ENCODE measurements around the gene PHLDB2. TPM values are rescaled to one million over a fixed set of nuclear protein-coding genes. Genes with fewer than 3 reads are reported as not detected.

PHLDB2 gene
- total RNA-seq, 1 donor = 14.1 TPM

GRCh38 chr3:111947231-111947630 is 88.2 kb downstream of the PHLDB2 start:
- Histone ChIP-seq H3K9me3 (ENCODE audit: low read depth, low read length) (no peaks in the 10 kb centered on the region), H3K4me1 (ENCODE audit: insufficient read depth, low read length) (no peaks in the 10 kb centered on the region), H3K4me3 (ENCODE audit: low read length) (no peak overlapping the region), H3K27me3 (ENCODE audit: insufficient read depth, low read length) (no peaks in the 10 kb centered on the region)

- no peaks in the 10 kb centered on the region for H3K27me3 ChIP-seq (ENCODE audit: insufficient read depth, low read length)
- H3K4me1 ChIP-seq (ENCODE audit: insufficient read depth, low read length) = no peaks in the 10 kb centered on the region
- H3K4me3 ChIP-seq (ENCODE audit: low read length) = no peak overlapping the region
- H3K9me3 ChIP-seq (ENCODE audit: low read depth, low read length) = no peaks in the 10 kb centered on the region
Observed at GRCh38 chr3:111948786-111949185, 89.7 kb downstream of the PHLDB2 start.

- Histone ChIP-seq H3K4me3 (ENCODE audit: low read length) (no peak overlapping the region), H3K9me3 (ENCODE audit: low read depth, low read length) (no peaks in the 10 kb centered on the region), H3K4me1 (ENCODE audit: insufficient read depth, low read length) (no peaks in the 10 kb centered on the region), H3K27me3 (ENCODE audit: insufficient read depth, low read length) (no peaks in the 10 kb centered on the region)
Observed at GRCh38 chr3:111949712-111950111, 90.6 kb downstream of the PHLDB2 start.

- no peaks in the 10 kb centered on the region for H3K4me1 ChIP-seq (ENCODE audit: insufficient read depth, low read length)
- H3K4me3 ChIP-seq (ENCODE audit: low read length) = no peak overlapping the region
- H3K27me3 ChIP-seq (ENCODE audit: insufficient read depth, low read length) = no peaks in the 10 kb centered on the region
- no peaks in the 10 kb centered on the region for H3K9me3 ChIP-seq (ENCODE audit: low read depth, low read length)
Observed at GRCh38 chr3:111951032-111951431, 92.0 kb downstream of the PHLDB2 start.

- Histone ChIP-seq H3K4me3 (ENCODE audit: low read length) (no peak overlapping the region), H3K4me1 (ENCODE audit: insufficient read depth, low read length) (no peaks in the 10 kb centered on the region), H3K9me3 (ENCODE audit: low read depth, low read length) (no peaks in the 10 kb centered on the region), H3K27me3 (ENCODE audit: insufficient read depth, low read length) (no peaks in the 10 kb centered on the region)
Observed at GRCh38 chr3:111952086-111952485, 93.0 kb downstream of the PHLDB2 start.

- no peaks in the 10 kb centered on the region for H3K4me1 ChIP-seq (ENCODE audit: insufficient read depth, low read length)
- H3K9me3 ChIP-seq (ENCODE audit: low read depth, low read length) = no peaks in the 10 kb centered on the region
- no peaks in the 10 kb centered on the region for H3K27me3 ChIP-seq (ENCODE audit: insufficient read depth, low read length)
- no peak overlapping the region for H3K4me3 ChIP-seq (ENCODE audit: low read length)
Observed at GRCh38 chr3:111952866-111953450, 93.9 kb downstream of the PHLDB2 start.

- H3K27me3 ChIP-seq (ENCODE audit: insufficient read depth, low read length) = no peaks in the 10 kb centered on the region
- no peaks in the 10 kb centered on the region for H3K4me1 ChIP-seq (ENCODE audit: insufficient read depth, low read length)
- no peaks in the 10 kb centered on the region for H3K9me3 ChIP-seq (ENCODE audit: low read depth, low read length)
- no peak overlapping the region for H3K4me3 ChIP-seq (ENCODE audit: low read length)
Observed at GRCh38 chr3:111954228-111954990, 95.3 kb downstream of the PHLDB2 start.

- Histone ChIP-seq H3K27me3 (ENCODE audit: insufficient read depth, low read length) (no peaks in the 10 kb centered on the region), H3K4me3 (ENCODE audit: low read length) (no peak overlapping the region), H3K9me3 (ENCODE audit: low read depth, low read length) (no peaks in the 10 kb centered on the region), H3K4me1 (ENCODE audit: insufficient read depth, low read length) (no peaks in the 10 kb centered on the region)
Observed at GRCh38 chr3:111955876-111956275, 96.8 kb downstream of the PHLDB2 start.

- no peaks in the 10 kb centered on the region for H3K4me1 ChIP-seq (ENCODE audit: insufficient read depth, low read length)
- no peaks in the 10 kb centered on the region for H3K27me3 ChIP-seq (ENCODE audit: insufficient read depth, low read length)
- no peaks in the 10 kb centered on the region for H3K9me3 ChIP-seq (ENCODE audit: low read depth, low read length)
- no peak overlapping the region for H3K4me3 ChIP-seq (ENCODE audit: low read length)
Observed at GRCh38 chr3:111956449-111956848, 97.4 kb downstream of the PHLDB2 start.

GRCh38 chr3:111956995-111957734 is 98.1 kb downstream of the PHLDB2 start:
- Histone ChIP-seq H3K27me3 (ENCODE audit: insufficient read depth, low read length) (no peaks in the 10 kb centered on the region), H3K4me3 (ENCODE audit: low read length) (no peak overlapping the region), H3K9me3 (ENCODE audit: low read depth, low read length) (no peaks in the 10 kb centered on the region), H3K4me1 (ENCODE audit: insufficient read depth, low read length) (no peaks in the 10 kb centered on the region)

- Histone ChIP-seq H3K4me3 (ENCODE audit: low read length) (no peak overlapping the region), H3K4me1 (ENCODE audit: insufficient read depth, low read length) (no peaks in the 10 kb centered on the region), H3K27me3 (ENCODE audit: insufficient read depth, low read length) (no peaks in the 10 kb centered on the region), H3K9me3 (ENCODE audit: low read depth, low read length) (no peaks in the 10 kb centered on the region)
Observed at GRCh38 chr3:111961461-111962164, 102.5 kb downstream of the PHLDB2 start.

GRCh38 chr3:111963424-111963823 is 104.4 kb downstream of the PHLDB2 start:
- Histone ChIP-seq H3K4me3 (ENCODE audit: low read length) (no peak overlapping the region), H3K27me3 (ENCODE audit: insufficient read depth, low read length) (no peaks in the 10 kb centered on the region), H3K9me3 (ENCODE audit: low read depth, low read length) (no peaks in the 10 kb centered on the region), H3K4me1 (ENCODE audit: insufficient read depth, low read length) (peaks cover 4% of the 10 kb centered on the region)

- no peaks in the 10 kb centered on the region for H3K9me3 ChIP-seq (ENCODE audit: low read depth, low read length)
- H3K4me3 ChIP-seq (ENCODE audit: low read length) = no peak overlapping the region
- H3K4me1 ChIP-seq (ENCODE audit: insufficient read depth, low read length) = peaks cover 4% of the 10 kb centered on the region
- H3K27me3 ChIP-seq (ENCODE audit: insufficient read depth, low read length) = no peaks in the 10 kb centered on the region
Observed at GRCh38 chr3:111965484-111965883, 106.4 kb downstream of the PHLDB2 start.

GRCh38 chr3:111967068-111967467 is 108.0 kb downstream of the PHLDB2 start:
- Histone ChIP-seq H3K4me3 (ENCODE audit: low read length) (no peak overlapping the region), H3K9me3 (ENCODE audit: low read depth, low read length) (no peaks in the 10 kb centered on the region), H3K27me3 (ENCODE audit: insufficient read depth, low read length) (no peaks in the 10 kb centered on the region), H3K4me1 (ENCODE audit: insufficient read depth, low read length) (peaks cover 4% of the 10 kb centered on the region)

Measured in mononuclear cell (primary cell).